Measurements from ENCODE around the gene KIF7.

The KIF7 gene

GRCh38 chr15:89670971-89671560 lies 15.8 kb upstream of the KIF7 start:
- no peak for DNase-seq

- no peak for DNase-seq
These were observed 14.7 kb upstream of the KIF7 start for GRCh38 chr15:89669941-89670340.

- no peak for DNase-seq
These were observed 14.1 kb upstream of the KIF7 start for GRCh38 chr15:89669309-89669865.

- no peak for DNase-seq
These were observed 12.9 kb upstream of the KIF7 start for GRCh38 chr15:89668171-89668570.

GRCh38 chr15:89667706-89667960 lies 12.4 kb upstream of the KIF7 start:
- DNase-seq: no peak

- no peak for DNase-seq
These were observed 11.8 kb upstream of the KIF7 start for GRCh38 chr15:89666858-89667705.

DNA sequence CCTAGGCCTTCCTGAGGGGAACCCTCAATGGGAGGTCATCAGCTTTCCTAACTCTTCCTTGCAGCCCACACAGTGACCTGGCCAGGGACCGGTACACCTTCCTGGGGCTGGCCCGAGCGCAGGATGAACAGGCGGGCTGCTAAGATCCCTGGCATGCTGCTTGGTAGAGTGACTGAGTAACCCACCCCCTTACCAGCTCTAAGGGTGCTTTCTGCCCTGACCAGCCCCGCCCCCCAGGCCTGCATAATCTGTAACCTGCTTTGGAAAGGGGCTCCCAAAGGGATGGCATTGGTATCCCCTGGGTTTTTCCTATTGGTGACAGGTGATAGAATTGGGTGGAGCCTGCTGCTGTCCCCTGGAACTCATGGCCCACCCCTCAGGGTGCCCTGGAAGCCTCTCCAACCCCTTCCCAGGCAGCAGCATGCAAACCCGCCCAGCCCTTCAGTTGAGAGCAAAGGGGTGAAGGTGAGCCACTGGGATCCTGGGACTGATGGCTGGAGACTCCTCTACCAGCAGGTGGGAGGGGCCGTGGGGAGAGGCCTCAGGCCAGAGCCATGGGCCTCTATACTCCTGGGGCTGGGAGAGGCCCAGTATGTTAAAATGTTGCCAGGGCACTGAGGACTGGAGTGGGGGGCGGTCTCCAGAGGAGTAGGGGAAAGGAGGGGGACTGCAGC lies 11.1 kb upstream of the KIF7 start:
- no peak for DNase-seq

DNA sequence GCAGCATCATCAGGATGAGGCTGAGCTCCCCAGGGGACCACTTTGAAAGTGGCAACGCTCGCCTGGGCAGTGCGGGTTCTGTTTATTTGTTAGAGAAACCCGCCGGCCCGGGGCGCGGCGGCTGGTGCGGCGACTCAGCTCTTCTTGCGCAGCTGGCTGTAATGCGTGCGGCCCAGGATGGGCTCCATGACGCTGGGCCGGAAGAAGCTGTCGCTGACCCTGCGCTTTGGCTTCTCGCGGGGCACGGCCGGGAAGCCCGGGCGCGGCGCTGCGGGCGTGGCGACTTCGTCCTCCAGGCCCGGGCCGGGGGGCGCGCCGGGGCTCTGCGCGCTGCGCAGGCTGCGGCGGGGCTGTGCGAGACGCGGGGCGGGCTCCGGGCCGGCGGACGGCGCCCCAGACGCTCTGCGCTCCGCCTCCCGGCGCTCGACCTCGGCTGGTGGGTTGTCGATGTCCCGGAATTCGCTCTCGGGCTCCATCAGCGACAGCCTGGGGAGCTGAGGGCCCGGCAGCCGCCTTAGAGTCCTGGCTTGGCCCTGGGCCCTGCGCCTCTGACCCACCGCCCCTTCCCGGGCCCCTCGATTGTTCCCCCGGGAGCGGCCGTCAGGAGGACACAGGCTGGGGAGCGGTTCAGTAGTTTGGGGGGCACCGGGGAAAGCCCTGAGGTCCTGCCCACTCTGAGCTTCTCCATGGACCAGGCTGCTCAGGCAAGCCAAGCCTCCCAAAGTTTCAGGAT lies 10.3 kb upstream of the KIF7 start:
- DNase-seq: no peak

- DNase-seq: no peak
These were observed 9.4 kb upstream of the KIF7 start for GRCh38 chr15:89664441-89665350.

GRCh38 chr15:89662893-89663626 lies 7.8 kb upstream of the KIF7 start:
- DNase-seq: no peak

DNA sequence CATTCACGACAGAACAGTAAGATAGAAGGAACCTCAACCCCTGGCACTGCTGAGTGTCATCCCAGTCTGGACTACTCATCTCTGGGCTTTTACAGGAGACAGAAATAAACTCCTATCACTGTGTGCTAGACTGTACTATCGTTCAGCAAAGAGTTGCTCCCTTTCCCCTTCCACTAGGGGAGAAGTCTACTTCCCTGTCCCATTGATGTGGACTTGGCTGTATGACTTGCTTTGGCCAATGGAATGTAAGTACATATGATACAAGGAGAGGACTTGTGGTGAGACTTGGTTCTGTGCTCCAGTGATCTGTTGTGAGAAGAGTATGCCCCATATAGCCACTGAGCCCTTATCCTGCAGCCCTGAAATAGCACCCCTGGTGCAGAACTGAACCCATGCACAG lies 5.3 kb upstream of the KIF7 start:
- DNase-seq: no peak

DNA sequence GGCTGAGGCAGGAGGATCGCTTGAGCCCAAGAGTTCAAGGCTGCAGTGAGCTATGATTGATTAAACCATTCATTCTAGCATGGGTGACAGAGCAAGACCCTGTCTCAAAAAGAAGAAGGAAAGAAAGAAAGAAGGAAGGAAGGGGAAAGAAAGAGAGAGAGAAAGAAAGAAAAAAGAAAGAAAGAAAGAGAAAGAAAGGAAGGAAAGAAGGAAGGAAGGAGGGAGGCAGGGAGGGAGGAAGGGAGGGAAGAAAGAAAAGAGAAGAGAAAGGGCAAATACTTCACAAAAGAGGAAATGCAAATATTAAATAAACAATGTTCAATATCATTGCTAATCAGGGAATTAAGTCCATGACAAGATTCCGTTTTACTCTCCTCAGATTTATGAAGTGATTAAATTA lies 4.0 kb upstream of the KIF7 start:
- no peak for DNase-seq

DNA sequence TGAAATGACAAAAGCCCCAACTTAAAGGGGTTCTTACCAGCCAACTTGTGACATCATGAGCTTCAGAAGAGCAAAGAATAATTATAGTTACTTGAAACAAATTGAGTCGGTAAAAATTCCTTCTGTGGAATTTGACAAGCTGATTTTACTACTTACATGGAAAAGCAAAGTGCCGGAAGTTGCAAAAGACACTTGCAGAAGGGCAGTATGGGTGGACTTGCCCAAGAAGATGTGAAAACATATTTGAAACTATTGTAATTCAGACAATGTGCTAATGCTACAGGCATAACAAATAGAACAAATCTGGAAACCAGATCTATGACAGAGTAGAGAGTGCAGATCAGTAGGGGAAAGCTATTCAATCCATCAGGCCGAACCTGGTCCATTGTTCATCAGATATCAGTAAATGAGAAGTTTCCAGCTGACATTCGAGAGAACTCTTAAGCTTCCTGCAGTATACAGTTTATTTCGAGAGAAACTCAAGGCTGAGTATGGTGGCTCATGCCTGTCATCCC lies 2.5 kb upstream of the KIF7 start:
- no peak for DNase-seq

GRCh38 chr15:89656116-89656815 lies 999 bp upstream of the KIF7 start:
- no peak for DNase-seq

- no peak for DNase-seq
These were observed 936 bp downstream of the KIF7 start for GRCh38 chr15:89654301-89654761.

- no peak for DNase-seq
These were observed 1.7 kb downstream of the KIF7 start for GRCh38 chr15:89653578-89653977.

DNA sequence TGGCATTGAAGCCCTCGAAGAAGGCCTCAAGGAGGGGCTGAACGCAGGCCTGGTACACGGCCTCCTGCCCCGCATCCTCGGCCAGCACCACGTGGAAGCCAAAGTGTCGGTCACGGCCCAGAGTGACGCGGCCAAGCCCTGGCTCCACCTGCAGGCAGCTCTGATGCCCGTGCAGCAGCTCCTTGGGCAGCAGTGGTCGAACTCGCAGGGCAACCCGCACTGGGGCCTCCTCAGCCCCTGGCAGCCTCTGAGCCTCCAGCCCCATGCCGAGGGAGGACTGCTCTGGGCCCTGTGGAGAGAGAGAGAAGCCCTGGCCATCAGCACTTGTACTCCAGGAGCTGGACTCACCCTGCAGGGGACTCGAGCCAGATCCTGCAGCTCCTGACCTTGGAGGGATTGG lies 2.6 kb downstream of the KIF7 start:
- DNase-seq: no peak

DNA sequence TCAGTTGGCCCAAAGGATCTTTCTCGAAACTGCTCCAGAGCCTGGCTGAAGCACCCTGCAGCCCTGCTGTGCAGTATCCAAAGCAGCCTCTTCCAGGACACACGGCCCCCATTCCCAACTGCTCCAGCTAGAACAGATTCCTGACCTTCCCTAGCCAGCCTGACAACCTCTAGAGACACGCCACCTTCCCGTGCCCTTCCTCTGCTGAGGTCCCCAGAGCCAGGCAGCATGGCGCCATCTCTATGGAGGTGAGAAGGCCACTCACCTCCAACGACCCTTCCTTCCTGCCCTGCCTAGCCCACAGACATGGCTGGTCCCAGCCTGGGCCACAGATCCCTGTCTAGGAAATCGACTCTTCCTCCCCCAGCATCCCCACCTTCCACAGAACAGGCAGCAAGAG lies 3.1 kb downstream of the KIF7 start:
- no peak for DNase-seq

GRCh38 chr15:89649716-89650115 lies 5.6 kb downstream of the KIF7 start:
- no peak for DNase-seq

DNA sequence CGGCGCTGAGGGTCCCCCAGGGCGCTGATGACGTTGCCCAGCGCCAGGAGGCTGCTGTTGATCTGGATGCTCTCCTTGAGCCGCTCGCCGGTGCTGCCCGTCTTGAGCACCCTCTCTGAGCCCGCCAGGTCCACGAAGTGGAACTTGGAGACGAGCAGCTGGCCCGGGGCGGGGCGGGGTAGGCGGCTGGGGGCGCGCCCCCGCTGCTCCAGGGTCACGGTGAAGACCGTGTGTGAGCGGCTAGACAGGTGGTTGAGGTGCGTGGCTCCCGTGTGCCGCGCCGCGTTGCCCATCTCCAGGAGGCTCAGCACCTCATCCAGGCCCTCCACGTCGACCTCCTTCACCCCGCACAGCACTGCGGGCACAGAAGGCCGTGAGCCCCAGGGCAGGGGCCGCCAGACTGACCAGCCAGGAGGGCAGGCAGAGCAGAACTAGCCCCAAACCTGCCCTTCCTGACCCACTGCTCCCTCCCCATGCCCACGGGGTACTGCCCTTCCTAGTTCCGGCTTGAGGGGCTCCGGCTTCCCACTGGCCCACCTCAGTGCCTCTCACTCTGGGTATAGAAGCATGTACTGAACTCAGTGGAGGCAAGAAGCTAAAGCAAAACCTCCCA lies 6.1 kb downstream of the KIF7 start:
- no peak for DNase-seq
